MM.1S (cell line): Measurements from ENCODE around the gene TOB1.

Experiments used
- EZH2 ChIP-seq: fragments of 300-600 bp; sonication (generic); optimal IDR thresholded peaks from 2 replicates; pipeline ENCODE3; 2017; ENCODE audit warnings: low read depth, mild to moderate bottlenecking, antibody characterized with exemption, low read length, mixed read lengths
- TF ChIP-seq, protein P1 (sequence below): fragments of 300-600 bp; sonication (generic); IDR thresholded peaks from 2 replicates; pipeline ENCODE4 v1.5.1; 2016; ENCODE audit warnings: antibody characterized with exemption, low read length, mixed read lengths

DNA sequence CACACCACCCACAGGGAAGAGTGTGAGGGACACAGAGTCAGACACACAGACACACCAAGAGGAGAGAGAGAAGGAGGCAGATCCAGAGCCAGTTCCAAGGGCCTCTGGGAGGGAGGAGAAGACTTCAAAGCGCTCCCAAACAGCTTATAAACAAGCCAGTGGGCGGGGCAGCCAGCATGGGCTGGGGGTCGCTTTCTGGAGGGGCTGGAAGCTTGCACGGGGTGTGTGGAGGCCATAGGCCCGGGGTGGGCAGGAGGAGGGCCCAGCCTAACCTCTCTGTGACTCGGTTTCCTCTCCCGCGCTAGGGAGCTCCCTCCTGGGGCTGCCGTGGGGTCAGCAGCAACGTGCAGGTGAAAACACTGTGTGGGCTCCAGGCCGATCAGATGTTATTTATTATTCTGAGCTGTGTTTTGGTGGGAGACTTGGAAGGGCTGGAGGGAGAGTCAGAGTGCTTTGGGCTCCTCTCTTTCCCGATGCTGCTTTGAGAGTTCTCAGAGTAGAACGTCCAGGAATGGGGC is 33.2 kb downstream of the TOB1 start:
- no peak for TF ChIP-seq EZH2
- TF ChIP-seq, protein P1, sequence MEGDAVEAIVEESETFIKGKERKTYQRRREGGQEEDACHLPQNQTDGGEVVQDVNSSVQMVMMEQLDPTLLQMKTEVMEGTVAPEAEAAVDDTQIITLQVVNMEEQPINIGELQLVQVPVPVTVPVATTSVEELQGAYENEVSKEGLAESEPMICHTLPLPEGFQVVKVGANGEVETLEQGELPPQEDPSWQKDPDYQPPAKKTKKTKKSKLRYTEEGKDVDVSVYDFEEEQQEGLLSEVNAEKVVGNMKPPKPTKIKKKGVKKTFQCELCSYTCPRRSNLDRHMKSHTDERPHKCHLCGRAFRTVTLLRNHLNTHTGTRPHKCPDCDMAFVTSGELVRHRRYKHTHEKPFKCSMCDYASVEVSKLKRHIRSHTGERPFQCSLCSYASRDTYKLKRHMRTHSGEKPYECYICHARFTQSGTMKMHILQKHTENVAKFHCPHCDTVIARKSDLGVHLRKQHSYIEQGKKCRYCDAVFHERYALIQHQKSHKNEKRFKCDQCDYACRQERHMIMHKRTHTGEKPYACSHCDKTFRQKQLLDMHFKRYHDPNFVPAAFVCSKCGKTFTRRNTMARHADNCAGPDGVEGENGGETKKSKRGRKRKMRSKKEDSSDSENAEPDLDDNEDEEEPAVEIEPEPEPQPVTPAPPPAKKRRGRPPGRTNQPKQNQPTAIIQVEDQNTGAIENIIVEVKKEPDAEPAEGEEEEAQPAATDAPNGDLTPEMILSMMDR: no peak
